Neural cell (in vitro differentiated cells): Measurements from ENCODE around the gene TECRL.

Experiments used
- CTCF ChIP-seq: fragments of 450-650 bp; IDR thresholded peaks from 2 replicates; pipeline ENCODE4 v1.5.1; 2014; ENCODE audit warnings: antibody characterized with exemption, mild to moderate bottlenecking, moderate library complexity; ENCODE audit not compliant: poor library complexity, severe bottlenecking
- EP300 ChIP-seq: fragments of 450-650 bp; conservative IDR thresholded peaks from 2 replicates; pipeline ENCODE4 v1.6.1; 2014; ENCODE audit warnings: antibody characterized with exemption, mild to moderate bottlenecking, moderate library complexity; ENCODE audit not compliant: poor library complexity, severe bottlenecking
- MXI1 ChIP-seq: fragments of 450-650 bp; conservative IDR thresholded peaks from 2 replicates; pipeline ENCODE4 v1.6.1; 2014; ENCODE audit warnings: antibody characterized with exemption, mild to moderate bottlenecking; ENCODE audit not compliant: poor library complexity, severe bottlenecking
- RAD21 ChIP-seq: fragments of 450-650 bp; conservative IDR thresholded peaks from 2 replicates; pipeline ENCODE4 v1.6.1; 2014; ENCODE audit warnings: antibody characterized with exemption, mild to moderate bottlenecking, moderate library complexity

GRCh38 chr4:64402684-64403083 is 6.6 kb downstream of the TECRL start:
- TF ChIP-seq CTCF (no peak), MXI1 (no peak), RAD21 (no peak), EP300 (no peak)
